ENCODE measurements around the gene MAN1A1.
"Not testable (repeated sequence)": the region's sequence is repeated elsewhere in the genome, so short reads cannot be mapped to it uniquely, and the experiment has no call there.

MAN1A1 gene

GRCh38 chr6:119297049-119297448 lies 52.5 kb downstream of the MAN1A1 start:
- DNase-seq = no peak

- DNase-seq = no peak
These were observed 53.2 kb downstream of the MAN1A1 start for GRCh38 chr6:119296036-119297035.

GRCh38 chr6:119294984-119295383 lies 54.6 kb downstream of the MAN1A1 start:
- no peak for DNase-seq

GRCh38 chr6:119291060-119291459 lies 58.5 kb downstream of the MAN1A1 start:
- not testable (repeated sequence) for DNase-seq

GRCh38 chr6:119290306-119290705 lies 59.3 kb downstream of the MAN1A1 start:
- no peak for DNase-seq

GRCh38 chr6:119289651-119290050 lies 59.9 kb downstream of the MAN1A1 start:
- no peak for DNase-seq

GRCh38 chr6:119285908-119286625 lies 63.5 kb downstream of the MAN1A1 start:
- no peak for DNase-seq

- DNase-seq = no peak
These were observed 64.6 kb downstream of the MAN1A1 start for GRCh38 chr6:119284861-119285521.

GRCh38 chr6:119283979-119284545 lies 65.5 kb downstream of the MAN1A1 start:
- no peak for DNase-seq

- no peak for DNase-seq
These were observed 66.3 kb downstream of the MAN1A1 start for GRCh38 chr6:119283214-119283613.

GRCh38 chr6:119280668-119281067 lies 68.9 kb downstream of the MAN1A1 start:
- no peak for DNase-seq

GRCh38 chr6:119280080-119280479 lies 69.5 kb downstream of the MAN1A1 start:
- no peak for DNase-seq

GRCh38 chr6:119278625-119279024 lies 70.9 kb downstream of the MAN1A1 start:
- DNase-seq = no peak

GRCh38 chr6:119277052-119277451 lies 72.5 kb downstream of the MAN1A1 start:
- DNase-seq = no peak

GRCh38 chr6:119276211-119276610 lies 73.3 kb downstream of the MAN1A1 start:
- DNase-seq = no peak

GRCh38 chr6:119274197-119274595 lies 75.4 kb downstream of the MAN1A1 start:
- DNase-seq = no peak

GRCh38 chr6:119273272-119274196 lies 76.0 kb downstream of the MAN1A1 start:
- no peak for DNase-seq

- DNase-seq = no peak
These were observed 79.0 kb downstream of the MAN1A1 start for GRCh38 chr6:119270545-119270944.

GRCh38 chr6:119269266-119270103 lies 80.1 kb downstream of the MAN1A1 start:
- no peak for DNase-seq

- DNase-seq = no peak
These were observed 82.2 kb downstream of the MAN1A1 start for GRCh38 chr6:119267126-119267905.
